Measurements from ENCODE around the gene TARM1. TPM values are rescaled to one million over a fixed set of nuclear protein-coding genes. Genes with fewer than 3 reads are reported as not detected.
"Not testable (repeated sequence)": the region's sequence is repeated elsewhere in the genome, so short reads cannot be mapped to it uniquely, and the experiment has no call there.

The TARM1 gene
- total RNA-seq, 1 donor from 2014 or later = not detected

DNA sequence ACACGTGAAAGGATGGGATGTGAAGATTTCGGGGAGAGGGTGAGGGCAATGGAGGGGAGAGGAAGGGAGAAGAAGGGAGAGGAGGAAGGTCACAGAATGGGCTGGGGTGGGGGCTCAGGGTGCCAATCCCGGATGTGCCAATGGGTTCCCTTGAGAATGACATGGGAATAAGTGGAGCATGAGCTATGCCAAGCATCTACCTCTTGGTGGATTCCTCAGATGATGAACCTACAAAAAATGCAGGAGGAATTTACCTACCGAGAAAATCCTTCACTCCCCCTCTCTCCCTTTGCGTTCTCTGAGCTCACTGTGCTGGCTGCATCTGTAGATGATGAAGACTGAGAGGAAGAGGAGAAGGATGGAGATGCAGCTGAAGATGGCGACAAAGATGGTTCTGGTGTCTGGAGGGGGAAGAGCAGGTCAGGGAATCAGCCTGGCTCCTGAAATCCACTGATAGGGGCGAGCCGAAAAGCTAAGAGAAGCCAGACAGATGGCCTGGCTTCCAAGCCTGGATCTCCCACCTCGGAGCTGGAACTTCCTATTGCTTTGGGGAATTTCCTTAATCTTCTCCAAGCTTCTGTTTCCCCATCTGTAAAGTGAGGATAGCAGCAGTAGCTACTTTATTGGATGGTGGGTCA lies 39.1 kb downstream of the TARM1 start:
- no peak for TF ChIP-seq CTCF (IDR thresholded peaks at IDR 0.05)
- no peak overlapping the region for H3K27ac ChIP-seq
- H3K4me3 ChIP-seq = no peak overlapping the region
- intact Hi-C loops (cut with DNase I) = no loop called here
- no peaks in the 10 kb centered on the region for H3K4me1 ChIP-seq
- H3K27me3 ChIP-seq = no peaks in the 10 kb centered on the region
- no peak for DNase-seq (ENCODE audit: low spot score in 2 of 2)
- no peaks in the 10 kb centered on the region for H3K9me3 ChIP-seq
- no peaks in the 10 kb centered on the region for H3K36me3 ChIP-seq

- no peak for DNase-seq (ENCODE audit: low spot score in 2 of 2)
- H3K4me3 ChIP-seq = no peak overlapping the region
These were observed 41.2 kb downstream of the TARM1 start for GRCh38 chr19:54040003-54040402.

DNA sequence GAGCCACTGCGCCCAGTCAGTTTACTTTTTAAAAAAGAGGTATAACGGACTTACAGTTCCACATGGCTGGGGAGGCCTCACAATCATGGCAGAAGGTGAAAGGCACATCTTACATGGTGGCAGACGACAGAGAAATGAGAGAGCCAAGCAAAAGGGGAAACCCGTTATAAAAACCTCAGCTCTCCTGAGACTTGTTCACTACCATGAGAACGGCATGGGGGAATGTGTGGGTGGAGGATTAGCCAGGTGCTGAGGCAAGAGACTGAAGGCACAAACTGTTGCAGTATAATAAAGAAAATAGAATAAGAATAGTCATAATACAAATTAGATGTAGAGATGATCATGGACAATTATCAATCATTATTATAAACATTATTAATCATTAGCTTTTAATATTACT lies 44.6 kb downstream of the TARM1 start:
- H3K36me3 ChIP-seq; H3K27me3 ChIP-seq; H3K9me3 ChIP-seq; DNase-seq (ENCODE audit: low spot score in 2 of 2); H3K27ac ChIP-seq; H3K4me1 ChIP-seq; H3K4me3 ChIP-seq; intact Hi-C loops (cut with DNase I): not testable (repeated sequence)

More at GRCh38 chr19:54040003-54040402, 41.2 kb downstream of the TARM1 start:
- Histone ChIP-seq H3K36me3 (no peaks in the 10 kb centered on the region), H3K27ac (no peak overlapping the region), H3K27me3 (no peaks in the 10 kb centered on the region), H3K4me1 (no peaks in the 10 kb centered on the region), H3K9me3 (no peaks in the 10 kb centered on the region)
- no peak for TF ChIP-seq CTCF (IDR thresholded peaks at IDR 0.05)
- intact Hi-C loops (cut with DNase I) = no loop called here

DNA sequence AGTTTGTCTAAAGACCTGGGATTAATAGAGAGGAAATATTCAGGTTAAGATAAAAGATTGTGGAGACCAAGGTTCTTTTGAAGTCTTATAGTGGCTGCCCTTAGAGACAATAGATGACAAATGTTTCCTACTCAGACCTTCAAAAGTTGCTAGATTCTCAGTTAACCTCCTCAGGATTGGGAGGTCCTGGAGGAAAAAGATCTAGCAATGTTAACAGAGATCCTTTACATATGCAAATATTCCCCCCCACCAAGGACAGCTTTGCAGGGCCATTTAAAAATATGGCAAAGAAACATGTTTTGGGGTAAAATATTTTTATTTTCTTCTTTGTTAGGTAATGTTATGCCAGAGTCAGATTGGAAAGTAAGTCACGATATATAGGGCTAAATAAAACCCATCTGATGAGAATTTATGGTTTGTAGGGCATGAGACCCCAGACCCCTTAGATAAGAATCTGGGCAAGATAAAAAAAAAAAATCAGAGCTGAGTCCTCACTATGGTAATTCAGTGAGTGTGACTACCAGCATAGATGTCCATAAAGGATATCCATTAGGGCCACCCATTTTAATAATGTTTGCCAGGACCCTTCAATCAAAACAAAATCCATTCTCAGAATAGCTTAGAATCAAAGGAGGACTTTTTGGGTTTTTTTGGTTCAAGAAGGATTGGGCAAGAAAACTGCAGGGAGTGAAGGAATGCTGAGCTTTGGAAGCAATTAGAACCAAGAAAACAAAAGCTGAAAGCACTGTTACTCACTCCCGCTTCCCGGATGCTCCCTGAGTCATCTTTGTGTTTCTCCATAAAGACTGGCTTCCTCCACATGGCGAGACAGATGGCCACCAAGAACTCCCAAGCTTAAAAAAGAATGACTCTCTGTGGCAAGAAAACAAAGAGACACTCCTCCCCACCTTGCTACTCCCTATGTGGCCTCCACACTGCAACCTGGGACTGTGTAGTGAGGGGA lies 45.7 kb downstream of the TARM1 start:
- no peaks in the 10 kb centered on the region for H3K36me3 ChIP-seq
- H3K9me3 ChIP-seq = no peaks in the 10 kb centered on the region
- no peaks in the 10 kb centered on the region for H3K27me3 ChIP-seq
- no peak overlapping the region for H3K27ac ChIP-seq
- intact Hi-C loops (cut with DNase I) = no loop called here
- DNase-seq (ENCODE audit: low spot score in 2 of 2) = no peak
- H3K4me3 ChIP-seq = no peak overlapping the region
- H3K4me1 ChIP-seq = no peaks in the 10 kb centered on the region
- no peak for TF ChIP-seq CTCF (IDR thresholded peaks at IDR 0.05)

GRCh38 chr19:54030895-54031586 lies 50.1 kb downstream of the TARM1 start:
- intact Hi-C loops (cut with DNase I) = no loop called here
- H3K27me3 ChIP-seq = no peaks in the 10 kb centered on the region
- H3K4me1 ChIP-seq = no peaks in the 10 kb centered on the region
- TF ChIP-seq CTCF (IDR thresholded peaks at IDR 0.05) = no peak
- no peak for DNase-seq (ENCODE audit: low spot score in 2 of 2)
- H3K27ac ChIP-seq = no peak overlapping the region
- no peak overlapping the region for H3K4me3 ChIP-seq
- H3K36me3 ChIP-seq = no peaks in the 10 kb centered on the region
- no peaks in the 10 kb centered on the region for H3K9me3 ChIP-seq

All from ascending aorta (tissue), 2 donors.